Left colon (tissue), 2 donors: ENCODE measurements around the gene ASB13. TPM values are rescaled to one million over a fixed set of nuclear protein-coding genes. Genes with fewer than 3 reads are reported as not detected.
A peak's percentile ranks its signal among the peaks of the same experiment; 100 is the strongest.

ENCODE experiments used
- ATAC-seq: fragments of 200-7000 bp; cut with Tn5 transposase; one replicate; pipeline ENCODE4 v1.9.1; 2020; ENCODE audit warnings: mild to moderate bottlenecking, moderate library complexity
- DNase-seq, 2 donors: peaks; one replicate each; pipeline ENCODE4 v3.0.0-alpha.2; 2020
- intact Hi-C, 2 donors: fragments of 100-400 bp; cut with DNase I in 1 of 2; cut with micrococcal nuclease in 1 of 2; formaldehyde crosslinking; loops; one replicate each; pipeline versions ENCODE4 v1.11.2 to v1.14.0; 2022; cut with DNase I, micrococcal nuclease
- long read RNA-seq: library from polyadenylated mRNA; unstranded; transcript quantifications from one replicate; pipeline ENCODE4 v2.0.0, GENCODE V29; 2021
- total RNA-seq, 2 donors: library from RNA; stranded (reverse); fragmentation: NEBNext Ultra II Directional; extraction: Animal tissue kit (Norgen Biotek cat#: 25700); gene quantifications; one replicate each; pipeline ENCODE4 v1.2.1, GENCODE V29; 2021
- donor health status: DM: no; HTN: no; CAD: no.
- donor health status: DM: yes; HTN: yes; CAD: no.

ASB13 gene, protein sequence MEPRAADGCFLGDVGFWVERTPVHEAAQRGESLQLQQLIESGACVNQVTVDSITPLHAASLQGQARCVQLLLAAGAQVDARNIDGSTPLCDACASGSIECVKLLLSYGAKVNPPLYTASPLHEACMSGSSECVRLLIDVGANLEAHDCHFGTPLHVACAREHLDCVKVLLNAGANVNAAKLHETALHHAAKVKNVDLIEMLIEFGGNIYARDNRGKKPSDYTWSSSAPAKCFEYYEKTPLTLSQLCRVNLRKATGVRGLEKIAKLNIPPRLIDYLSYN
- total RNA-seq, result 10 to 100 TPM; 50.7 to 56.3 TPM
- long read RNA-seq, transcript ASB13-201 (6 exons, 2,699 nt), result major isoform, 58 of 103 reads
- long read RNA-seq, partial matches to known transcripts, result 10 of 103 reads
- long read RNA-seq, other reads (novel, unspliced or antisense), result 35 of 103 reads

DNA sequence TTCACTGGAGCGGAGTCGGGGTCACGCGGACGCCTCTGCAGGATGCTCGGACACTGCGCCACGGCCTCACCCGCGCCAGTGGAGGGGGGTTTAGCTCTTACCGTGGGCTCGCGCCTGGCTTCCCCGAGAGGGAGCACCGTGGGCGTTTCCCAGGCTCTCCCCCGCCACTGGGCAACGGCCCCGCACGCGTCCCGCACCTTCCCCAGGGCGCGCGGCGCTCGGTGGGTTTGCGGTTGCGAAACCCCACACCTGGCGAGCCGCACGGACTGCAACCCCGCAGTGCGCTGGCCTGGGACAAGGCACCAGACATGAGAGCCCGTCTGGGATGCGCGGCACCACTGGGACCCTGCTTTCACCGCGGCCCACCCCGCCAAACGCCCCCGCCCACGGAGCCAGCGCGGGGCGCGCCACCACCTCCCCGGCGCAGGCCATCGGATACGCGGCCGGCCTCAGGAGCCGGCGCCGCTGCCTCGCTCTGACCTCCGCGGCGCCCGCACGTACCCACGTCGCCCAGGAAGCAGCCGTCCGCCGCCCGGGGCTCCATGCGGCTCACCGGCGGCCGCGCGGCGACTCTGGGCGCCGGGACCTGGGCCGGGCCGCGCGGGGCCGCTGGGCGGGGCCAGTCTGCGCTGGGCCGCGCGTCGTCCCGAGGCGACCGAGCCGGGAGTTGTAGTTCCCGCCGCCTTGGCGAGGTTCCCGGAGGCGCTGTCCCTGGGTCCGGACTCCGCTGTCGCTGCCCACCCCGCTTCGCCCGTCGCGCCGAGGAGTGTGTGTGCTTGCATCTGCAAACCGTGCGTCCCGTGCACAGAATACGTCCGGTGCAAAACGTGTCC is at the start of gene ASB13:
TSS of gene ASB13 (minus strand) at position 588 of the 833 bp plus-strand sequence. CDS start at position 544, 44 bp downstream.
- ATAC-seq (peak; percentile 90), DNase-seq (peak; percentile 77 to 89)
- intact Hi-C loops, result no loop called here

DNA sequence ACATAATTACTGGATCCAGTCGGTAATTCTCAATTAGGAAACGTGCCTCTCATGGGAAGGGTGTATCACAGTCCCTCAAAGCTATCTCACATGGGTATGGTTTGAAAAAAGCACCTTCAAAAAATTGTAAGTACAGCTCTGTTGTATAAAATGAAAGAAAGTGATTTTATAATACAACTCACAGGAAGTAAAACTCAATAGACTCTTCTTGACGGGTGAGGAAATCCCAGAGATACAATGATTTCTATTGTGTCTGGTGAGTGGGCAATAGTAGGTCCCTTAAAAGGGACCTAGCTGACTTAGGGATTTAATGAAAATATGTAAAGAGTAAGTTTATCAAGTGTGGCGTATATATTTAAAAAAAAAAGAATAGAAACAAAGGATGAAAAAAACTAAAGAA is 45.2 kb upstream of the ASB13 start:
- no peak for DNase-seq
- intact Hi-C loops, result no loop called here
- ATAC-seq, result no peak

DNA sequence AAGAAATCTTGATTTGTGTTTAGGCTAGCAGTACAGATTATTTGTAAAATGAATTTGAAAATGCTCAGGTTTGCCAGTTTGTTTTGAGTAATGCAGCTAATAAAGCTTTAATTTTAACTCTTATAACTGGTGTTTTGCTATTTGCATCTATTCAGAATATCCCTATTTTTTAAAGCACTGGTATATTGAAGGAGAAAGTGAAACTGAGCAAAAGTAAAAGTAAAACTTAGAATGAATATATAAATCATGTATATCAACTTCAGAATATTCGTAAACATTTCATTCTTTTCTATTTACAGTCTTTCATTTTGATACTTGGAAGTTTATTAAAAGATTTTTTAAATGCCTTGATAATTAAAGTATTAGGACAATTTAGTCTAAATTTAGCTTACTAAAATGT is 44.5 kb upstream of the ASB13 start:
- no peak for ATAC-seq
- intact Hi-C loops, result no loop called here
- DNase-seq, result no peak

DNA sequence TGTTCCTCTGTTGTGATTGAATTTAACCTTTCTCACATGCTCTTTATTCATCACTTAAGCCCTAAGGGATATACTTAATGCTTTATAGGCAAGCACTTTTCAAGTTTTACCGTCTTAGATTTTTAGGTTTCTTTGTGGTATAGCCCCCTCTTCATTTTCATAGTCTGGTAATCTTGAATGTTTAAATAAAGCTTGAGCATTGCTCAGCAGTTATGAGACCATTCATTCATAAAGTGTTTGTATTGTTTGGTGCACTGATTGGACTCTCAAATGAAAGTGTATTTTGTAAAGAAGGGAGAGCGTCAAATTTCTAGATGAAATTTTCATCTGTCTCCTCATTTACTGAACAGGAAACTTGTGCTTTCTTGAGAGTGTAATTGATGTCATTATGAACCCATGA is 43.5 kb upstream of the ASB13 start:
- intact Hi-C loops, result no loop called here
- no peak for DNase-seq
- ATAC-seq, result no peak

DNA sequence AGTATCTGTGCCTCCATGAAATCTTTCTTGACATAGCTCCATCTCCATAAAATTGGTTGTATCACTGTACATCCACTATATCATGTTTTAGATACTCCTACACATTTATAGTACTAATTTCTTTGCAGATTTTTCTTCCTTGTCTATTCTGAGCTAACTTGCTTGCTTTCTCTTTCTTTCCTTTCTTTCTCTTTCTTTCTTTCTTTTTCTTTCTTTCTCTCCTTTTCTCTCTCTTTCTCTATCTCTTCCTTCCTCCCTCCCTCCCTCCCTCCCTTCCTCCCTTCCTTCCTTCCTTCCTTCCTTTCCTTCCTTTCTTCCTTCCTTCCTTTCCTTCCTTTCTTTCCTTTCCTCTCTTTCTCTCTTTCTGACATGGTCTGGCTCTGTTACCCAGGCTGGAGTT is 42.0 kb upstream of the ASB13 start:
- ATAC-seq, result no peak
- no peak for DNase-seq
- intact Hi-C loops, result no loop called here

DNA sequence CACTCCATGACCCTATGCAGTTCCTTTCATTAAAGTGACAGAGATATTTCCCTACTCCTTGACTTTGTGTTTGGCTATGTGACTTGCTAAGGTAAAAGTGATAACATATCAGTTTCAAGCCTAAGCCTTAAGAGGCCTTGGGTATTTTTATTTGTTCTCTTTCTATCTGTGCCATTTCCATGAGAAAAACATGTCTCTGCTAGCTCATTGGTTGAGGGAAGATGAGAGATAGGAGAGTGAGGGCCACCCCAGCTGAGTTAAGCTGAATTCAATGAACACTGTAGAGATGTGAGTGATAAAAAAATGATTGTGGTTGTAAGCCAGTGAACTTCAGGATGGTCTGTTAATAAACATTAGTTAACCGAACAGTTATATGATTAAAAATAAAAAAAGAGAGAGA is 31.7 kb upstream of the ASB13 start:
- intact Hi-C loops, result no loop called here
- ATAC-seq, result no peak
- no peak for DNase-seq

DNA sequence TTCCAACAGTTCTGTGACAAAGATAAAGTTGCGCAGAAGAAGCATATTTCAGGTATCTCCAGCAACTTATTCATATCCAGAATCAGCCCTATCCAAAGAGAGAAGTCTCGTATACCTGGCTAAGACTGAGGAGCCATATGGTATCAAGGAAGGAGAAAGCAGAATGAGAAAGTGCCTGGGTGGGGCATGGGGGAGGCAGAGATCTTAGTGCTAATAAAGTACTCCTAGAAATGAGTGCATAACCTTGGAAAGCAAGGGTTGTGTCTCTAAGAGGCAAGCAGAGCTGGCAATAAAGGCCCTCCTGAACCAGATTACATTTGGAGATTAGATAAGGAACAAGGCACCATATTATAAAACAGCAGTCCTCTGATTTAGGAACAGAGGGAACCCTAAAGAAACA is 30.9 kb upstream of the ASB13 start:
- ATAC-seq (peak; percentile 81), DNase-seq (peak in 1 of 2 donors; percentile 34)
- intact Hi-C loops, result no loop called here

DNA sequence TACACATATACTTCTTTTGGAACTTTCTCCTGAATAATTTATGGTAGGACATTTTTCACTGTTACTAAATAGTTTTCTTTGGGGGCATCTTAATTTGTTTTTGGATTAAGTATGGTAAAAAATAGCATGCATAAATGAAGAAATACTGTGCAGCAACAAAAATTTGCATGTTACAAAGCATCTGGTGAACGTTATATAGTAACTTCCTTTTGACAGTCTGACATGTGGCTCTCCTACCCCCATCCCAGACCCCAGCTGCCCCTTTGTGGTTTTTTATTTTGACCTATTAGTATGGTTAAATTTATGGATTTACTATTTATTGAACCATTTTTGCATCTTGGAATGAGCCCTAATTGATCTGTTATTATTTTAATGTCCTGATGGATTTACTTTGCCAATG is 28.2 kb upstream of the ASB13 start:
- DNase-seq (no peak), ATAC-seq (no peak)
- intact Hi-C loops, result no loop called here

DNA sequence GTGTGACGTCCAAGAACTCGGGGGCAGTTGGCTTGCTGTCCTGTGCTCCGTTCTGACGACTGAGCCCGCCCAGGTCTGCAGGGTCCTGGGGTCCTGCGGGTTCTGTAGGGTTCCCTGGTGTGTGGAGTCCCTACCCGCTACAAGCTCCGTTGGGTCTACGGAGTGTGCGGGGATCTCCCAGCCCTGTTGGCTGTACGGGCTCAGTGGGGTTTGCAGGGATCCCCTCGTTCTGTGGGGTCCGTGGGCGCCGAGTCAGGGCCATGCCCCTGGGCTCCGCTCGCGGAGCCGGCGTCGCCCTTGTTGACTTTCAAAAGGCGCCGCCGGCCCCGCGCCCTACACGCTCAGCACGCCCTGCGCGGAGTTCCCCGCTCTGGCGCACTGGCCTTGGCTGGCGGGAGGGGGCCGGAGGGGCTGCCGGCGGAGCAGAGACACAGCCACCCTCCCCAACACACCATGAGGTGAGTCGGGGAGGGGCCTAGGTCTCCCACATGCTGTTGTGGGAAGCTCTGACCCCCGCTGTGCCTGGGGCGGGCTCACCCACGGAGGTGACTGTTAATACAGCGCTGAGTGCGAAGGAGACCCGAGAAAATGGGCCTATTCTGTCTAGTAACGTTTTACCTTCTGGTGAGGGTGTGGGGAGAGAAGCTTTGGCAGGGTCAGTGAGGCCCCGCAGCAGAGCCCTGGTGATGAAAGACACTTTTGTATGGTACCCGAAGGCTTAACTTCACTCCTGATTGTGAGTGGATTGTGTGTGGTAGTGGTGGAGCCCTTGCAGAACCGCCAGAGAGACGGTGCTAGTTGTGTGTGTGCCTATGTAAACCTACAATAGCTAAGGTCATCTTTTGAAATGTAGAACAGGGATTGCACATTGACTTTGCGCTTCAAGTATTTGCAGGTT is 26.3 kb upstream of the ASB13 start:
- ATAC-seq, result peak; percentile 80
- DNase-seq, result peak; percentile 53 to 74
- intact Hi-C loops, result no loop called here

DNA sequence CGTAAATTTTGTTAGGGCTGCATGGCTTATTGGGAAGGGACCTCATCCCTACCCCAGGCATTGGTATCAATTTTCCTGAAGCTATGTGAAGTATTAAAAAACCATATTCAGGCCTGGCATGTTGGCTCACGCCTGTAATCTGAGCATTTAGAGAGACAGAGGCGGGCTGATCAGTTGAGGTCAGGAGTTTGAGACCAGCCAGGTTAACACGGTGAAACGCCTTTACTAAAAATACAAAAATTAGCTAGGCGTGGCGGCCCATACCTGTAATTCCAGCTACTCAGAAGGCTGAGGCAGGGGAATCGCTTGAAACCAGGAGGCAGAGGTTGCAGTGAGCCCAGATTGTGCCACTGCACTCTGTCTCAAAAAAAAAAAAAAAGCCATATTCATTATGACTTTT is 25.4 kb upstream of the ASB13 start:
- ATAC-seq (no peak), DNase-seq (no peak)
- intact Hi-C loops, result no loop called here

DNA sequence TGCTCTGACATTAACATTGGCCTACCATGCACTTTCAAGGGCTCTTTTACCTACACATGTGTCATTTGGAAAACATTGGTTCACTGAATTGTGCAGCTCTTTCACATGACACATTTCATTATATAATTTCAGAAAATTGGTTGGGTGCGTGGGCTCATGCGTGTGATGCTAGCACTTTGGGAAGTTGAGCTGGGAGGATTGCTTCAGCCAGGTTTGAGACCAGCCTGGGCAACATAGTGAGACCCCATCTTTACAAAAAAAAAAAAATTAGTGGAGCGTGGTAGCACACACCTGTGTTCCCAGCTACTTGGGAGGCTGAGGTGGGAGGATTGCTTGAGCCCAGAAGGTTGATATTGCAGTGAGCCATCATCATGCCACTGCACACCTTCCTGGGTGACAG is 22.2 kb upstream of the ASB13 start:
- DNase-seq (no peak), ATAC-seq (no peak)
- intact Hi-C loops, result no loop called here

DNA sequence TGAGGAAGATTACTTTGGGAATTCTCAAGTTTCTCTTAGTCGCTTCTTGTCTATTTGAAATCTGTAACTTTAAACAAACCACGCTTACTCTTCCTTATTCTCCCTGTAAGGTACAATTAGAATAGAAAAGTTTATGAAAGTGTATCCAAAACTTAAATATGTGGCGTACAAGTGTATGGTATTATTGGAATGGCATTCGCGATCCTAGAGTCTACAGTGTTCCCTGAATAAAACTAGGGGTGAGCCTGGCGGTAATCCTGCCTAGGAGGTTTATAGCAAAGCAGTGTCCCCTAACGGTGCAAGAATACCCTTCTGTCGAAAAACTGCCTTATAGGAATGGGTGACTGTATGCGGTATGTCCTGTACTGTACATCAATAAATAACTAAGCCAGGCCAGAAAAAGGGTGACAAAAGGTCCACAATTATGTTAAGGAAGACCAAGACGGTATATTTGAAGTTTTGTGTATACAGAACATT is 19.4 kb upstream of the ASB13 start:
- intact Hi-C loops, result no loop called here
- ATAC-seq, result no peak
- no peak for DNase-seq

DNA sequence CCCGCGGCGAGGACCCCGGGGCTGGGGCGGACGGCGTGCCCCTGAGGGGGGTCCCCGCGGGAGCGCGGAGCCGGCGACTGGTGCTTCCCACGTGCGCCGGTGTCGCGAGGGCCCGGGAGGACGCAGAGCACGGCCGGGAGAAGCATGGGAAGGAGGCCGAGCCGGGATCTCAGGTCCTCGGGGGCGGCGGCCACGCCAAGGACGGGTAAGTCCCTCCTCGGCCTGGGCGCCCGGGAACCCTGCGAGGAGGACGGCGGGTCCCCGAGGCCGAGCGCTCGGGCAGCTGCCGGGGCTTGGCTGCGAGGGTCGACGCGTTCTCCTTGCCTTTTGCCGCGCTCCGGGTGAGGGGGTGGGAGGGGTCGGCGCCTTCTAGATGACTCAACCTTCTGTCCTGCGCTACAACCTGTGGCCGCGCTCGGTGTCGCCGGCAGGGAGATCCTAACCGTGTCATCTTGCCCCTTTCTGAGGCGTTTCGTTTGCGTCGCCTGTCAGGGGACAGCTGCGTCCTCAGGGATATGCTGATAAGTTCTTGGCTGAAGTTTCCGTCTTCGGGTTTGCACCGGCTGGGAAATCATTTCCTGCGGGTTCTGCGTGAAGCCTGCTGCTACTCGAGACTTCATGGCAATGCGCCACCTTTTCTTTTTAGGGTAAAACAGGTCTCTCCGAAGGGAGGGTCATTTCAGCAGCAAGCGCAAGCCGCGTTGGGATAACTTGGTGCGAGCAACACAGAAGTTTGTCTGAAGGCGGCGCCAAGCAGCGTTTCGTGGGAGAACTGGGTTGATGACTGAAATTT is 18.8 kb upstream of the ASB13 start:
- DNase-seq, result peak; percentile 58 to 78
- intact Hi-C loops, result no loop called here
- peak; percentile 52 for ATAC-seq

DNA sequence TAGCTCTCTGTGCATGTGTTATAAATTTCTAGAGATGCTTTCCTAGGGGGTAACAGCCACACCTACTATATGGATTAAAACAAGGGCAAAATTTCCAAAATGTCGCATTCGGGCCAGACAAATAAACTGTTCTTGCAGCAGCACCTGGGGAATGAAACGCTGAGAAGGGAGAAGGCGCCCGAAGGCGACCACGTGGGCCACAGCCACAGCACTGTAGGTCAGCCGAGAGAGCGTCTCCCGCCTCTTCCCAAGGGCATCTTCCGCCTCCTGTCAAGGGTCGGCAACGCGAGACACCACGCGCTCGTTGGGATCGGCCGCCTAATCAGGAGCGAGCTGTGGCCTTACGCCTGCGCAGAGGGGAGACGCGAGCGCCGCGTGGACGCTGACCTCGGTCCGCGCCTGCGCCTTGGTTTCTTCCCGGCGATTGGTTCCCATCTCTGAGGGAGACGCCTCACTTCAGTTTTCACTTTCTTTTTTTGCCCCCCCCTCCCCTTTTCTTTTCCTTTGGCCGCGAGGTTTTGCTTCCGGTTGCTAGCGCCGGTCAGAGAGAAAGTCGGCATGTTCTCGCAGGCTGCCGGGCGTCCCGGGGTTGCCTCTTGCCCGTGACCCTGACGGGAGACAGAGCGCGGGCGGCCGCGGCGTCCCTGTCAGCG is 18.0 kb upstream of the ASB13 start, which contains the start of gene TASOR2:
TSS of gene TASOR2 (plus strand) at position 521 of the 653 bp plus-strand sequence. CDS start 35,805 bp downstream, outside the sequence.
- intact Hi-C loops, result no loop called here

DNA sequence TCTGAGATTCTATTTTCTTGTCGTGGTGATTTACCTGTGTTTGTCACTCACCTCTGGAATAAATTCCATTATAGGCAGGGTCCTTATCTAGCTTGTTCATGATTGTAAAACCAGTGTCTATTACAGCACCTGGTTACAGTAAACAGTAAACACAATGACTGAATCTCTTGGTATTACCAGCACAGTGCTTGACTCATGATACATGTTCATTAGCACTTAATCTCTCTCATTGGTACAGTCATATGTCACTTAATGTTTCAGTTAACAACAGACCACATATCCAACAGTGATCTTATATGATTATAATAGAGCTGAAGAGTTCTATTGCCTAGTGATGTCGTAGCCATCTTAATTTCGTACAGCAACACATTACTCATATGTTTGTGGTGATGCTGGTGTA is 16.7 kb upstream of the ASB13 start:
- intact Hi-C loops, result no loop called here

More for the DNA sequence above, 18.0 kb upstream of the ASB13 start, which contains the start of gene TASOR2:
- peak; percentile 98 for DNase-seq
- peak; percentile 91 for ATAC-seq

DNA sequence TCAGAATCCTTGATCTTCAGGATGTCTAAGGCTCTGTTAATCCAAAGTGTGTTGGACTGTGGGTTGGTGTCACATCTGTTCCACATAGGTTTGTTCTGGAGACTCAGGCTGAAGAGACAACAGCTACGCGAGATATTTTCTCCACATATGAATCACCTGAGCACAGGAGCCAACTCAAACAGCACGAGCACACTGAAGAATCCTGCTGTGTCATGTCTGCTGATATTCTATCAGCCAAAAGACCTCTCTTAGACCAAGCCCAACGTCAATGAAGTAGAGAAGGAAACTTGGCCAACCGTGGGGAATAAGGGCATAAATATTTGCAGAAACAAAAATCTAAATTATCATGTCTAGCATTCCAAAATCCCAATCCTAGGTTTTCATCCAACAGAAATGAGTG is 15.5 kb upstream of the ASB13 start:
- no peak for DNase-seq
- intact Hi-C loops, result no loop called here

More for the DNA sequence above, 16.7 kb upstream of the ASB13 start:
- ATAC-seq, result no peak
- no peak for DNase-seq

DNA sequence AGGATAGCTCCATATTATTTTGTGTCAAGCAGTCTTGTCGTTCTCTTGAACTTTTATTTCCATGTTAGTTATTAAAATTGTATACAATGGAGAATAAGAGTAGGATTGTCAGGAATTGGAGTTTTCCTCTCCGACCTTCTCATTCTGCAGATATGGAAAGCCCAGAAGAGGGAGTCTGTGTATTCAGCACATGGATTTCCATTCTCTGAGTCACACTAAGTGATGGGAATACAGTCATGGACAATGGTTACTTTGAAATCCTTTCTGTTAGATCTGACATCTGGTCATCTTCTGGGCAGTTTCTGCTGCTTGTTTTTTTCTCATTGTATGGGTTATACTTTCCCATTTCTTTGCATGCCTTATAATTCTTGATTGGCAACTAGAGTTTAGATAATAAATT is 13.2 kb upstream of the ASB13 start:
- ATAC-seq (no peak), DNase-seq (no peak)
- intact Hi-C loops, result no loop called here

More for the DNA sequence above, 15.5 kb upstream of the ASB13 start:
- ATAC-seq, result no peak

DNA sequence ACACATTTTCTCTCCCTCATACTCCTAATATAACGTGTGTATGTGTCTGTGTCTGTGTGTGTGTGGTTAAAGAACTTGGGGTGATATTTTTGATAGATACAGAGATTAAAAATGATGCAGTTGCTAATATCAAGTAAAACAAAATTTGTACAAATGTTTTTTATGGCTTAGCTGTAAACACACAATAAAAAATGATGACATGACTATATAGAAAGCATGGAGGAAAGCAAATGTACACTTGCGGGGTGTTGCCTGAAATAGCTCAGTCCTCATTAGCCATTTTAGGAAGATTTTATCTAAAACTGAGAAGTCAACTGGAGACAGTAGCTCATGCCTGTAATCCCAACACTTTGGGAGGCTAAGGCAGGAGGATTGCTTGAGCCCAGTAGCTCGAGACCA is 12.6 kb upstream of the ASB13 start:
- no peak for DNase-seq
- intact Hi-C loops, result no loop called here
- ATAC-seq, result no peak
